Spleen (tissue), 7 donors: ENCODE data around the gene SMARCD3.

Experiments used
- CTCF ChIP-seq, 11 experiments: fragments of 200-600 bp in 7 of 11; fragments of 450-650 bp in 4 of 11; sonication (generic) in 4 of 11; IDR thresholded peaks in 8 of 11; conservative IDR thresholded peaks in 3 of 11; 1 replicate in 7 of 11; 2 replicates in 4 of 11; pipeline versions ENCODE4 v1.4.0 to v1.8.0; 2016 to 2021; ENCODE audit warnings: antibody characterized with exemption in 11 of 11, inconsistent platforms in 4 of 11, mild to moderate bottlenecking in 1 of 11
- POLR2A ChIP-seq, 3 donors: fragments of 450-650 bp; IDR thresholded peaks; one replicate each; pipeline ENCODE4 v1.5.1; 2017; ENCODE audit warnings: antibody characterized with exemption in 3 of 3, mild to moderate bottlenecking in 1 of 3
- POLR2AphosphoS5 ChIP-seq, 3 donors: sonication (generic); formaldehyde crosslinking; IDR thresholded peaks; one replicate each; pipeline ENCODE4 v1.5.1; 2017; ENCODE audit warnings: antibody characterized with exemption in 3 of 3
- donor health status: DM: no; HTN: no; CAD: no; lungs with moderate emphysema.
- donor health status: DM: no; HTN: no; CAD: no.
- donor health status: DM: no; HTN: no; CAD: no.

GRCh38 chr7:151241755-151242096 lies 6.8 kb downstream of the SMARCD3 start:
- TF ChIP-seq CTCF (IDR thresholded peaks at IDR 0.05 in 8 of 11, conservative IDR thresholded peaks at IDR 0.05 in 3 of 11) (no peak), POLR2AphosphoS5 (IDR thresholded peaks at IDR 0.05) (peak; percentile 8 to 54 (median 19)), POLR2A (IDR thresholded peaks at IDR 0.05) (no peak)
